ENCODE data around the gene CRIP2.

CRIP2 gene

GRCh38 chr14:105489542-105490266 is 15.1 kb downstream of the CRIP2 start:
- DNase-seq: peak; percentile 89

GRCh38 chr14:105490267-105490571 is 15.6 kb downstream of the CRIP2 start:
- no peak for DNase-seq

- peak; percentile 99 for DNase-seq
Observed at GRCh38 chr14:105490572-105491365, 16.1 kb downstream of the CRIP2 start, which contains the start of gene TEDC1. TSS of gene TEDC1 (plus strand) at chr14:105491246. CDS start at chr14:105491376, 130 bp downstream.

DNA sequence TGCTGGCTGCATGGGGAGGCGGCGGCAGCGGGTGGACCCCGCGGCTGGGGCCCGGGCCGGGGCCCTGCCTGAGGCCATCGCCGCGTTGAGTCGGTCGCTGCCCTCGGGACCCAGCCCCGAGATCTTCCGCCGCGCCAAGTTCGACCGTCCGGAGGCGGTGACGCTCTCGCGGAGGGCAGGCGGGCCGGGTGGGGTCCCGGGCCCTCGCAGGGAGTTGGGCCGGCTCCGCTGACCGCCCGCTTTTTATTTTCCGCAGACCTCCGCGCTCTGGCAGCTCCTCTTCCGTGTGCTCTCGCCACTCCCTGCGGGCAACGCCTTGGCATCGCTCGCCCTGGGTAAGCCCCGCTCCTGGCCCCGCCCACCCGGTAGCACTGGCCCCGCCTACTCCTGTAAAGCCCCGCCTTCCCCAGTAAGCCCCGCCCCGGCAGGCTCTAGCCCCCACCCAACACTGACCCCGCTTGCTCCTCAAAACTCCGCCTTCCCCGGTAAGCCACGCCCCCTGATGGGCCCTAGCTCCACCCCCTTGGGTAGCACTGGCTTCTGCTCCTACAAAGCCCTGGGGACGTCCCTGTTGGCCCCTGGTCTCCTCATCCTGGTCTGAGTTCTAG is 16.8 kb downstream of the CRIP2 start:
- DNase-seq: peak; percentile 91

GRCh38 chr14:105492031-105492970 is 17.7 kb downstream of the CRIP2 start:
- DNase-seq: peak; percentile 1

- DNase-seq: peak; percentile 6
Observed at GRCh38 chr14:105492971-105493871, 18.6 kb downstream of the CRIP2 start.

DNA sequence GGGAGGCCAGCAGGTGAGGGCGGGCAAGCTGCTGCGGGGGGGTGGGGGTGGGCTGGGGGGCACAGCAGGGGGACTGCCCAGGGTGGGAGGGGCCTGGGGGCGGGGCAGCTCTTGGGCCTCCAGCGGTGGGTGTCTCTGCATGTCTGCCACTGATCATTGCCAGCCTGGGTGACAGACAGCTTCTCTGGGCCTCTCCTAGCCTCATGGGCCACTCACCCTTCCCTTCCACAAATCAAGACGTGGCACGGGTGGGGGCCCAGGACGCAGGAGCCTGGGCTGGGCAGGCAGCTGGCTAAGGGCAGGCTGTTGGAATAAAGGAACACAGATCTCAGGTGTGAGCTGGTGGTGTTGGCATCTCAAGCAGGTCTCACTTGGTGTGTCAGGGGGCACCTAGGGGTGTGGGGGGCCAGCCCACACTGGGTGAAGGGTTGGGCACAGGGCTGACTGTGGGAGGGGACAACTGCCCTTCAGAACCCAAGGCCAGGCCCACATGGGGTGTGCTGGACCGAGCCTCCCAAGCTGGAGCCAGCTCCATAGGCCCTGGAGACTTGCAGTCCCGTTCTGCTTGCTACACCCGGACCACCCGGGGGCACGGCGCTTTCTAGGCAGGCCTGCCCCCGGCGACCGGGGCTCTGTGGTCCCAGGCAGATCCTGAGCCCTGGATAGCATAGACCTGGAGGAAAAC is 19.4 kb downstream of the CRIP2 start:
- peak; percentile 1 for DNase-seq

- DNase-seq: no peak
Observed at GRCh38 chr14:105494606-105494929, 19.9 kb downstream of the CRIP2 start.

DNA sequence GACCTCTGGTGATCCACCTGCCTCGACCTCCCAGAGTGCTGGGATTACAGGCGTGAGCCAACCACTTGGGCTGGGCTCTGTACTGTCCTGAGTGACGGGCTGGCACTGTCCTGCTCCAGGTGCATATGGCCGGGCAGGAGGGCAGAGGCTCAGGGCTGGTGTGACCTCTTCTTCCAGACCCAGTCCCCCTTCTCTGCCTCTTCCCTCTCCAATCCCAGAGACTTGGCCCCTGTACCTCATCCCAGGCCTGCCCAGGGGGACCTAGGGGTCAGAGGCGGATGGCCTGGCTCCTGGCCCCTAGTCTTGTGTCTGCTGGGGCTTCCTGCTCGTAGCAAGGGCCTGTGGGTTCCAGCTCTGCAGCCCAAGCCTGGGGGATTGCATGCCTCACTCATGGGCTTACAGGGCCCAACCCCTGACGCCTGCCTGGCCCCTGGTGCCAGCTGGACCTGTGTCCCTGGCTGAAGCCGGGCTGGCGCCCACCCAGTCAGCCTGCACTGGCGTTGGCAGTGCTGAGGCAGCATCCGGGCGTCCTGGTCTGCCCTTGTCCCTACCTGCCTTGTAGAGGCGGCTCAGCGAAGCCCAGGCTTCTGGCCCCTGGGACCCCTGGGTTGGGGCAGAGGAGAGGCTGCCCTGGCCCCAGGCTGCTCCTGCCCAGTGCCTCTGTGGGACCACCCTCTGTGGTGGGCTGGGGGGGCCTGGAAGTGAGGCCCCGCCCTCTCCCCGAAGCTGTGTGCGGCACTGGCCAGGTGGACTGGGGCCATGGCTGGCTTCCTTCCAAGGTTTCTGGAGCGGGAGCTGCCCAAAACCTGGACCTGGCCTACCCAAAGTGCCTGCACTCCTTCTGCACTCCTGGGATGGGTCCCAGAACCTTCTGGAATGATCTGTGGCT is 20.7 kb downstream of the CRIP2 start:
- DNase-seq: peak; percentile 2

DNA sequence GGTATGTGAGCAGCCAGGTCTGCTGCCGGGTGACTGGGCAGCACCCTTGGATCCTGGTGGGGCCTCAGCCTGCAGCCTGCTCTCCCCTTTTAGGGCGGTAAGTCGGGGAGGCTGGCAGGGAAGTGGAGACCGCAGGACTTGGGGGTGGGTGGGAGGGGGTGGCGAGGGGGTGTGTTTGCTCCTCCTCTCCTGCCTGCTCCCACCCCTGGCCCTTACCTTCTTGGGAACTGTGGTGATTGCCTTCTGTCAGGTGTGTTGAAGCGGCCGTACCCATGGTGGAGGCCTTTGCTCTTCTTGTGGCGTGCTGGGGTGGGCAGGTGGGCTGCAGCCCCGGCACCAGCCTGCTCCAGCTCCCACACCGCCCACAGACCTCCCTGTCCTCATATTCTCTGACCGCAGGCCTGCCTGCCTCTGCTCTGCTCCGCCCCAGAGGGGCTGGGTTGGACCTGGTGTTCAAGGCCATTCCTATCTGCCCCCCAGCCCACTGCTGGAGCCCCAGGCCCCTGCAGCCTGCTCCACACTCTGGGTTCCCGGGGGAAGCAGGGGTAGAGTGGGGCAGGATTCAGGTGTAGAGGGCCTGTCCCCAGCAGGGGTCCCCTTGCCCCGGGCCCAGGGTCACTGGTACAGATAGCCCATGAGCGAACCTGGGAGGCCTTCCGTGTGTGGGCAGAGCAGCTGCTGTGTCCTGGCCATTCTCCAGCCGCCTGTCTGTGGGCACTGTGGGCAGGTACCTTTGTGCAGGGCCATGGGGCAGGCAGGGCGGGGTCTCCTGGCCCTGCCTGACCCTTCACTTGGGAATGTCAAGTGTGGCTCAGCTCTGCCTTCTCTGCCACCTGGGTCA is 21.6 kb downstream of the CRIP2 start:
- DNase-seq: no peak

DNA sequence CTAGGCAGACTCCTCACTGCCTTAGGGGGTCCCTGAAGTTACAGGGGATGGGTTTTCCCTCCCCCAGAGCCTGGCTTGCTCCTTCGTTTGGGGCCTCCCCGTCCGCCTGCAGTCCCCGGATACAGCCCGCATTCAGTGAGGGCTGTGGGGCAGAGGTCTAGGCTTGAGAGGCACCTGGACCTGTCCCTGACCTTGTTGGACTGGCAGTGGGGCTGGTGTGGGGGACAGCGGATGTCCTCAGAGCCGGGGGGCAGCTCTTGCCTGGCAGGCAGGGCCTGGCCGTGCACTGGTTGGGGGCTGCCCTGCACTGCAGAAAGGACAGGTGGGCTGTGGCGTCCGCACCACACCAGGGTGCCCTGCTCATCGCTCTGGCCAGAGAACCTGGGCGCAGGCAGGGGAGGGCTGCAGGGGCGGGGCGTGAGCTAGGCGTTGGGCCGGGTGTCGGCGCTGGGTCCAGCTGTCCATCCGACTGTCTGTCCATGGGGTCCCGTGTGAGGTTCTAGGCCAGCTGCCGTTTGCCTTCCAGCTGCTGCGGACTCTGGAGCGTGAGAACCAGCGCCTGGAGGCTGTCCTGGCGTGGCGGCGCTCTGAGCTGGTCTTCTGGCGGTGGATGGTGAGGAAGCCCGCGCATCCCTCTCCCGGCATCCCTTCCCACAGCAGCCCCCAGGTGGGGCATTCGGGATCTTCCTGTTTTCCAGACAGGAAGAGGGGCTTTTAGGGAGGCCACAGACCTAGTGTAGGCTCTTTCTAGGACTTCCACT is 22.4 kb downstream of the CRIP2 start:
- DNase-seq: no peak

DNA sequence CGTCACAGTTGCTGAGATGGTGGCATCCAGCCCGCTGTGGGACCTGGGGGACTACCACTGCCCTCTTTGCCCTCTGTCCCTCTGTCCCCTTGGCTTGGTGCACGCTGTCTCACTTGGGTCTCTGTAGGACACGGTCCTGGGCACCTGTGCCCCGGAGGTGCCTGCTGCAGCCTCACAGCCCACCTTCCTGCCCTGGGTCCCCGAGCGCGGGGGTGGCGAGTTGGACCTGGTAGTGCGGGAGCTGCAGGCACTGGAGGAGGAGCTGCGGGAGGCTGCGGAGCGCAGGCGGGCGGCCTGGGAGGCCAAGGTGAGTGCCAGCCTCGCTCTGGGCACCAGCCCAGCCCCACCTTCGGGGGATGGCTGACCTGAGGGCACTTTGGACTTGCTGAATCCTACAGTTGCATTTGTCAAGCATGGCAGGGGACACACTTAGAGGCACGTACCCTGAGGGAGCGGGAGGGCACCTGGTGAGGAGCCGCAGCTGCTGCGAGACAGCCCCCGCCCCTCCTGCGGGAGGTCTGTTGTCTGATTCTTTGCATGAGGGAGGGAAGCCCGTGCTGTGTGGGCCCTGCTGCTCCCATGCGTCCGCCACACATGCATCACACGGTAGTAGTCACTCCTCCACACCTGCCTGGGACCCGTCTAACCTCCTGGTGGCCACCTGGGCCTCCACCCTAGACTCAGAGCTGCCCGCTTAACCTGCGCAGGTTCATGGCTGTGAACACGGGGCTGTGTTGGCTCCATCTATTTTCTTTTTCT is 23.2 kb downstream of the CRIP2 start:
- peak; percentile 2 for DNase-seq

DNA sequence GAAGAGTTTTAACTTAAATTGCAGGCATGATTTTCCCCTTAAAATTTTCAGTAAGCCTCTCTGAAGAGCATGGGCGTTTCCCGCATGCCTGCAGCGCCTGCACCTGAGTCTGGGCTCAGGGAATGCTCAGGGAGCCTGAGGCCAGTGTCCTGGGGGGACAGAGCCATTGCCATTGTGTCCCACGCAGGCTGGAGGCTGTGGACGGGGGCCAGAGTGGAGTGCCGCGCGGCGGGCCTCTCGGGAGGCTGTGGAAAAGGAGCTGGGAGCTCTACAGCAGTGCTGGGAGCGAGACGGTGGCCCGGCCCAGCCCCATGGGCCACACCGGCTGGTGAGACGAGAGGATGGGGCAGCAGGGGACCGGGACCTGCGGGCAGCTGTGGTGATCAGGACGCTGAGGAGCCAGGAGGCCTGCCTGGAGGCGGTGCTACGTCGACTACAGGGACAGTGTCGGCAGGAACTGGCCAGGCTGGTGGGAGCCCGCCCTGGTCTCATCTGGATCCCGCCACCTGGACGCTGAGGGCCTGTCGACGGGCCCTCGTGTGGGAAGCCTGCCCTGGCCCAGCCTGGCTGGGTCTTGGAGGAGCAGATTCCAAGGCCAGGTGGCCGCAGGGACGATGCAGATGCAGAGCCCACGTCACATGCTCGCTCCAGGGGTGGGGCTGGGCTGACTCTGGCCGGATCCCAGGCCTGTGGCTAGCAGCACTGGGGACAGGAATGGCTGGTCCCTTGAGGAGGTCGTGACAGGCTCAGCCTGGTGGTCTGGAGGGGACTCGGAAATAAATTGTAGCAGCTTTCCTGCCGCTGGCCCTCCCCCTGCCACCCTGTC is 24.0 kb downstream of the CRIP2 start:
- no peak for DNase-seq

GRCh38 chr14:105499256-105500035 is 24.8 kb downstream of the CRIP2 start:
- DNase-seq: no peak

DNA sequence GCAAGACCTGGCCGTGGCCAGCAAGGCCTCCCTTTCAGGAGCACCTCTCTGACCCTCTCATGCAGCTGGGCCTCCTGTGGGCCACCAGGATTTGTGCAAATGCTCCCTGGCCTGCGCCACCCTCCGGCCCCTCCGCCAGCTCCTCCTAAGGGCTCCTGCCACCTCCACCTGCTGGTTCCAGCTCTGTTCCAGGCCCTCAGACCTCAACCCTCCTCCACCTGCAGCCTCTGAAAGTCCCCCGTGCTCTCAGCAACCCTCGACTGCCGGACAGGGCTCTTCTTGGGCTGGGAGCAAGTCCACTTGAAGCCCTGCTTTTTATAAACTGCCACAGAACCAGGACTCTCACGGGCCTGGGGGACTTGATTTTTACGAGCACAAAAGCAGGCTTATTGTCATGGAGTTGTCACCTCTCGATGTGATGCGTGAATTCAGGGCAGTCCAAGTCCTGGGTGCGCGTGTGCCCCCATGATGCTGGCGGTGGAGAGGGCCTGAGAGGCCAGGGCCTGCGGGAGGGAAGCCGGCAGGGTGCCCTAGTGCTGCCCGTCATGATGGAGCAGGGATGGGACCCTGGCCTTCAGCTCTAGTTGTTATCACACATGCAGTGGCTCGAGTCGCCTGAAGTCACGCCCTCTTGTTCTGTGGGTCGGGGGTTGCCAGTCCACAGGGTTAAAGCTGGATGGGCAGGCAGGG is 25.6 kb downstream of the CRIP2 start:
- no peak for DNase-seq

All from stimulated activated CD4-positive, alpha-beta T cell treated with anti-CD3 and anti-CD28 coated beads, Interleukin-15, amount 100 ng/mL, for 24 hours (primary cell).